Measurements from ENCODE around the gene PRM1. TPM values are rescaled to one million over a fixed set of nuclear protein-coding genes. Genes with fewer than 3 reads are reported as not detected.
A peak's percentile ranks its signal among the peaks of the same experiment; 100 is the strongest.

PRM1 gene
- total and polyA plus RNA-seq, 2 of the 13 experiments (the other 11 are each of a cell fraction or from before 2014, with no cell fraction given): not detected

DNA sequence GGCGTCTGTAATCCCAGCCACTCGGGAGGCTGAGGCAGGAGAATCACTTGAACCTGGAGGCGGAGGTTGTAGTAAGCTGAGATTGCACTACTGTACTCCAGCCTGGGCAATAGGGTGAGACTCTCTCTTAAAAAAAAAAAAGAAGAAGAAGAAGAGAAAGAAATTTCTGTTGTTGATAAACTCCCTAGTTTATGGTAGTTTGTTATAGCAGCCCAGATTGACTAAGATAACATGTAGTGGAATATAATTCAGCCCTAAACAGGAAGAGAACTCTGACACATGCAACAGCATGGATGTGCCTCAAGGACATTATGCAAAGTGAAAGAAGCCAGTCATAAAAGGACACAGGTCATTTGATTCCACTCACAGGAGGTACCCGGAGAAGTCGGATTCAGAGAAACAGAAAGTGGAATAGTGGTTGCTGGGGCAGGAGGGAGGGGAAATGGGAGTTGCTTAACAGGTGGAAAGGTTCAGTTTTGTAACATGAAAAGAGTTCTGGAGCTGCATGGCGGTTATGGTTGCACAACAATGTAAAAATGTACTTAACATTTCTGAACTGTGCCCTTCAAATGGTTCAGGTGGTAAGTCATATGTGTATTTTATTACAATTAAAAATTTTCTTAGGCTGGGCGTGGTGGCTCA lies 26.0 kb upstream of the PRM1 start (continued):
- TF ChIP-seq RELA (CRISPR knock-in tag; IDR thresholded peaks at IDR 0.05) (peak; percentile 67; the same call in 1 of the 2 replicates), KLF9 (CRISPR knock-in tag; IDR thresholded peaks at IDR 0.05; ENCODE audit: low read depth) (peak; percentile 91), SRY (CRISPR knock-in tag; IDR thresholded peaks at IDR 0.05) (no peak), ZNF20 (CRISPR knock-in tag; IDR thresholded peaks at IDR 0.05) (no peak), ZNF317 (CRISPR knock-in tag; IDR thresholded peaks at IDR 0.05) (peak; percentile 90), KDM1A (CRISPR knock-in tag; IDR thresholded peaks at IDR 0.05) (peak; percentile 88), CHD2 (IDR thresholded peaks at IDR 0.05; ENCODE audit: low read depth, low read length) (no peak), GABPB1 (CRISPR knock-in tag; IDR thresholded peaks at IDR 0.05) (no peak), MAZ (IDR thresholded peaks at IDR 0.05; ENCODE audit: borderline replicate concordance, low read depth, low read length) (no peak; the same call in 1 of the 2 replicates), MAZ (CRISPR knock-in tag; IDR thresholded peaks at IDR 0.05; ENCODE audit: low read depth) (0 out of 2 replicates have a peak, but pooled peaks have one; percentile 77), NFYC (CRISPR knock-in tag; IDR thresholded peaks at IDR 0.05) (peak; percentile 21), SMAD9 (CRISPR knock-in tag; IDR thresholded peaks at IDR 0.05) (no peak), NFE2 (CRISPR knock-in tag; IDR thresholded peaks at IDR 0.05) (no peak), HES4 (CRISPR knock-in tag; IDR thresholded peaks at IDR 0.05; ENCODE audit: borderline replicate concordance) (no peak), ETV6 (CRISPR knock-in tag; conservative IDR thresholded peaks at IDR 0.05) (no peak; the same call in 1 of the 2 replicates), KAT2B (IDR thresholded peaks at IDR 0.05; ENCODE audit: borderline replicate concordance, low read depth, low read length) (no peak), ZNF143 (CRISPR knock-in tag; IDR thresholded peaks at IDR 0.05) (peak; percentile 46; the same call in 1 of the 2 replicates), PAWR (CRISPR knock-in tag; IDR thresholded peaks at IDR 0.05; ENCODE audit: borderline replicate concordance) (no peak)
- TF ChIP-seq, protein P1, sequence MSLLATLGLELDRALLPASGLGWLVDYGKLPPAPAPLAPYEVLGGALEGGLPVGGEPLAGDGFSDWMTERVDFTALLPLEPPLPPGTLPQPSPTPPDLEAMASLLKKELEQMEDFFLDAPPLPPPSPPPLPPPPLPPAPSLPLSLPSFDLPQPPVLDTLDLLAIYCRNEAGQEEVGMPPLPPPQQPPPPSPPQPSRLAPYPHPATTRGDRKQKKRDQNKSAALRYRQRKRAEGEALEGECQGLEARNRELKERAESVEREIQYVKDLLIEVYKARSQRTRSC (CRISPR knock-in tag; IDR thresholded peaks at IDR 0.05; ENCODE audit: low read depth): no peak
- TF ChIP-seq, protein P2, sequence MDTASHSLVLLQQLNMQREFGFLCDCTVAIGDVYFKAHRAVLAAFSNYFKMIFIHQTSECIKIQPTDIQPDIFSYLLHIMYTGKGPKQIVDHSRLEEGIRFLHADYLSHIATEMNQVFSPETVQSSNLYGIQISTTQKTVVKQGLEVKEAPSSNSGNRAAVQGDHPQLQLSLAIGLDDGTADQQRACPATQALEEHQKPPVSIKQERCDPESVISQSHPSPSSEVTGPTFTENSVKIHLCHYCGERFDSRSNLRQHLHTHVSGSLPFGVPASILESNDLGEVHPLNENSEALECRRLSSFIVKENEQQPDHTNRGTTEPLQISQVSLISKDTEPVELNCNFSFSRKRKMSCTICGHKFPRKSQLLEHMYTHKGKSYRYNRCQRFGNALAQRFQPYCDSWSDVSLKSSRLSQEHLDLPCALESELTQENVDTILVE (CRISPR knock-in tag; IDR thresholded peaks at IDR 0.05): peak; percentile 89
- TF ChIP-seq, protein P3, sequence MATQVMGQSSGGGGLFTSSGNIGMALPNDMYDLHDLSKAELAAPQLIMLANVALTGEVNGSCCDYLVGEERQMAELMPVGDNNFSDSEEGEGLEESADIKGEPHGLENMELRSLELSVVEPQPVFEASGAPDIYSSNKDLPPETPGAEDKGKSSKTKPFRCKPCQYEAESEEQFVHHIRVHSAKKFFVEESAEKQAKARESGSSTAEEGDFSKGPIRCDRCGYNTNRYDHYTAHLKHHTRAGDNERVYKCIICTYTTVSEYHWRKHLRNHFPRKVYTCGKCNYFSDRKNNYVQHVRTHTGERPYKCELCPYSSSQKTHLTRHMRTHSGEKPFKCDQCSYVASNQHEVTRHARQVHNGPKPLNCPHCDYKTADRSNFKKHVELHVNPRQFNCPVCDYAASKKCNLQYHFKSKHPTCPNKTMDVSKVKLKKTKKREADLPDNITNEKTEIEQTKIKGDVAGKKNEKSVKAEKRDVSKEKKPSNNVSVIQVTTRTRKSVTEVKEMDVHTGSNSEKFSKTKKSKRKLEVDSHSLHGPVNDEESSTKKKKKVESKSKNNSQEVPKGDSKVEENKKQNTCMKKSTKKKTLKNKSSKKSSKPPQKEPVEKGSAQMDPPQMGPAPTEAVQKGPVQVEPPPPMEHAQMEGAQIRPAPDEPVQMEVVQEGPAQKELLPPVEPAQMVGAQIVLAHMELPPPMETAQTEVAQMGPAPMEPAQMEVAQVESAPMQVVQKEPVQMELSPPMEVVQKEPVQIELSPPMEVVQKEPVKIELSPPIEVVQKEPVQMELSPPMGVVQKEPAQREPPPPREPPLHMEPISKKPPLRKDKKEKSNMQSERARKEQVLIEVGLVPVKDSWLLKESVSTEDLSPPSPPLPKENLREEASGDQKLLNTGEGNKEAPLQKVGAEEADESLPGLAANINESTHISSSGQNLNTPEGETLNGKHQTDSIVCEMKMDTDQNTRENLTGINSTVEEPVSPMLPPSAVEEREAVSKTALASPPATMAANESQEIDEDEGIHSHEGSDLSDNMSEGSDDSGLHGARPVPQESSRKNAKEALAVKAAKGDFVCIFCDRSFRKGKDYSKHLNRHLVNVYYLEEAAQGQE (IDR thresholded peaks at IDR 0.05; ENCODE audit: borderline replicate concordance in 1 of 2, low read depth in 1 of 2, low read length in 2 of 2): peak in 1 of 2 experiments; percentile 41; a peak in 1 of 4 replicates
- TF ChIP-seq, protein P4, sequence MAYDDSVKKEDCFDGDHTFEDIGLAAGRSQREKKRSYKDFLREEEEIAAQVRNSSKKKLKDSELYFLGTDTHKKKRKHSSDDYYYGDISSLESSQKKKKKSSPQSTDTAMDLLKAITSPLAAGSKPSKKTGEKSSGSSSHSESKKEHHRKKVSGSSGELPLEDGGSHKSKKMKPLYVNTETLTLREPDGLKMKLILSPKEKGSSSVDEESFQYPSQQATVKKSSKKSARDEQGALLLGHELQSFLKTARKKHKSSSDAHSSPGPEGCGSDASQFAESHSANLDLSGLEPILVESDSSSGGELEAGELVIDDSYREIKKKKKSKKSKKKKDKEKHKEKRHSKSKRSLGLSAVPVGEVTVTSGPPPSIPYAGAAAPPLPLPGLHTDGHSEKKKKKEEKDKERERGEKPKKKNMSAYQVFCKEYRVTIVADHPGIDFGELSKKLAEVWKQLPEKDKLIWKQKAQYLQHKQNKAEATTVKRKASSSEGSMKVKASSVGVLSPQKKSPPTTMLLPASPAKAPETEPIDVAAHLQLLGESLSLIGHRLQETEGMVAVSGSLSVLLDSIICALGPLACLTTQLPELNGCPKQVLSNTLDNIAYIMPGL (CRISPR knock-in tag; IDR thresholded peaks at IDR 0.05; ENCODE audit: borderline replicate concordance in 1 of 2, low read depth in 1 of 2): peak in 1 of 2 experiments; percentile 46; a peak in 2 of 4 replicates
